Chondrocyte (in vitro differentiated cells): Measurements from ENCODE around the gene NR2C2. TPM values are rescaled to one million over a fixed set of nuclear protein-coding genes. Genes with fewer than 3 reads are reported as not detected.
A peak's percentile ranks its signal among the peaks of the same experiment; 100 is the strongest.

ENCODE experiments used
- DNase-seq: peaks from one replicate; pipeline ENCODE4 v3.0.0; 2021; ENCODE audit warnings: mixed read lengths, low spot score
- H3K27ac Mint-ChIP-seq: one replicate; pipeline ENCODE4 v1.8.0; 2021; ENCODE audit warnings: mild to moderate bottlenecking, moderate library complexity, mixed read lengths; ENCODE audit not compliant: unreplicated experiment
- H3K27me3 Mint-ChIP-seq: 2 replicates; pipeline ENCODE4 v1.8.0; 2021; ENCODE audit warnings: low read depth, mixed read lengths
- H3K36me3 Mint-ChIP-seq: 2 replicates; pipeline ENCODE4 v1.8.0; 2021; ENCODE audit warnings: low read depth, mixed read lengths
- H3K4me1 Mint-ChIP-seq: 2 replicates; pipeline ENCODE4 v1.8.0; 2021; ENCODE audit warnings: low read depth, mild to moderate bottlenecking, mixed read lengths
- H3K4me3 Mint-ChIP-seq: one replicate; pipeline ENCODE4 v1.8.0; 2021; ENCODE audit warnings: mild to moderate bottlenecking, moderate library complexity, mixed read lengths; ENCODE audit not compliant: unreplicated experiment
- H3K9me3 Mint-ChIP-seq: 2 replicates; pipeline ENCODE4 v1.8.0; 2021; ENCODE audit warnings: low read depth, mixed read lengths
- total RNA-seq: library from RNA; stranded (reverse); gene quantifications from 3 replicates; pipeline ENCODE4 v1.2.1, GENCODE V29; 2021
- TF ChIP-seq, protein P1 (sequence below): fragments of 200-600 bp; sonication (generic); IDR thresholded peaks from 2 replicates; pipeline ENCODE4 v1.5.0; 2021; ENCODE audit warnings: antibody characterized with exemption, mild to moderate bottlenecking, moderate library complexity

NR2C2 gene
- total RNA-seq, 1 donor from 2014 or later: 42.5 TPM

DNA sequence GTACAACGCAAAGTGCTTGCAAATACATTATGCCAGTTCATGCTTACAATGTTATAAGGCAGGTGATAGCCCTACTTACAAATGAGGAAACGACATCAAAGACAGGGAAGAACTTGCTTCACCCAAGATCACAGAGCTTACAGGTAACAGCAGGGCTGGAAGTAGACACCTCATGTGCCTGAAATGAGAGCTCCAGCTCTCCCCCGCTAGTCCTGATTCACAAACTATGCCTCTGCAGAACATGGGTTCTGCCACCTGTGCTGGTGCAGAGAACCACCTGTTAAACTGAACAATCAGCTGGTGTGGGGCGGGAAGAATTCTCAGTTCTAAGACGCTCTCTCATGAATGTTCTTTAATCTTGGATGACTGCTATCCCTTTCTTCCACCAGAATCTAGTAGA, 144.2 kb downstream of the NR2C2 start:
- Mint-ChIP-seq H3K4me3 (no peak overlapping the region), H3K27ac (no peak overlapping the region), H3K36me3 (peaks cover 14% of the 10 kb centered on the region), H3K27me3 (no peaks in the 10 kb centered on the region), H3K4me1 (peaks cover 4% of the 10 kb centered on the region), H3K9me3 (no peaks in the 10 kb centered on the region)
- DNase-seq: no peak
- TF ChIP-seq, protein P1, sequence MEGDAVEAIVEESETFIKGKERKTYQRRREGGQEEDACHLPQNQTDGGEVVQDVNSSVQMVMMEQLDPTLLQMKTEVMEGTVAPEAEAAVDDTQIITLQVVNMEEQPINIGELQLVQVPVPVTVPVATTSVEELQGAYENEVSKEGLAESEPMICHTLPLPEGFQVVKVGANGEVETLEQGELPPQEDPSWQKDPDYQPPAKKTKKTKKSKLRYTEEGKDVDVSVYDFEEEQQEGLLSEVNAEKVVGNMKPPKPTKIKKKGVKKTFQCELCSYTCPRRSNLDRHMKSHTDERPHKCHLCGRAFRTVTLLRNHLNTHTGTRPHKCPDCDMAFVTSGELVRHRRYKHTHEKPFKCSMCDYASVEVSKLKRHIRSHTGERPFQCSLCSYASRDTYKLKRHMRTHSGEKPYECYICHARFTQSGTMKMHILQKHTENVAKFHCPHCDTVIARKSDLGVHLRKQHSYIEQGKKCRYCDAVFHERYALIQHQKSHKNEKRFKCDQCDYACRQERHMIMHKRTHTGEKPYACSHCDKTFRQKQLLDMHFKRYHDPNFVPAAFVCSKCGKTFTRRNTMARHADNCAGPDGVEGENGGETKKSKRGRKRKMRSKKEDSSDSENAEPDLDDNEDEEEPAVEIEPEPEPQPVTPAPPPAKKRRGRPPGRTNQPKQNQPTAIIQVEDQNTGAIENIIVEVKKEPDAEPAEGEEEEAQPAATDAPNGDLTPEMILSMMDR: no peak

DNA sequence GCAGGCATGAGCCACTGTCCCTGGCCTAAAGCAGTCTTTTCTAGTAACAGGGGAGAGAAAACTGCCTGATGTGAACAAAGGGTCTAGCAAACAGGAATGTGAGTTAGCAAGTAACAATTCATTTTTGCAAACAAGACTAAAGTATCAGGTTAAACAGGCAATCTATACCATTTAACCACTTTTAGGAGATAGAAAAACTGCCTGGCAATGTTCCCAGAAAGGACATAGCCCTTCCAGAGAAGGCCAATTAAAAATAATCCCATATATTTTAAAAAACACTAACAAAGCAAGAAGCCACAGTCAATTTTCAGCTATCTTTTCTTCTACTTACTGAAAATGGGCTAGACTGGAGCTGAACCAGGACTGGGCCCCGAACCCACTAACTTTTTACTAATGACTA, 145.3 kb downstream of the NR2C2 start:
- Mint-ChIP-seq H3K27me3 (no peaks in the 10 kb centered on the region), H3K4me3 (no peak overlapping the region), H3K4me1 (peaks cover 11% of the 10 kb centered on the region), H3K36me3 (peaks cover 14% of the 10 kb centered on the region), H3K9me3 (no peaks in the 10 kb centered on the region), H3K27ac (no peak overlapping the region)
- DNase-seq: no peak
- TF ChIP-seq, protein P1: no peak

DNA sequence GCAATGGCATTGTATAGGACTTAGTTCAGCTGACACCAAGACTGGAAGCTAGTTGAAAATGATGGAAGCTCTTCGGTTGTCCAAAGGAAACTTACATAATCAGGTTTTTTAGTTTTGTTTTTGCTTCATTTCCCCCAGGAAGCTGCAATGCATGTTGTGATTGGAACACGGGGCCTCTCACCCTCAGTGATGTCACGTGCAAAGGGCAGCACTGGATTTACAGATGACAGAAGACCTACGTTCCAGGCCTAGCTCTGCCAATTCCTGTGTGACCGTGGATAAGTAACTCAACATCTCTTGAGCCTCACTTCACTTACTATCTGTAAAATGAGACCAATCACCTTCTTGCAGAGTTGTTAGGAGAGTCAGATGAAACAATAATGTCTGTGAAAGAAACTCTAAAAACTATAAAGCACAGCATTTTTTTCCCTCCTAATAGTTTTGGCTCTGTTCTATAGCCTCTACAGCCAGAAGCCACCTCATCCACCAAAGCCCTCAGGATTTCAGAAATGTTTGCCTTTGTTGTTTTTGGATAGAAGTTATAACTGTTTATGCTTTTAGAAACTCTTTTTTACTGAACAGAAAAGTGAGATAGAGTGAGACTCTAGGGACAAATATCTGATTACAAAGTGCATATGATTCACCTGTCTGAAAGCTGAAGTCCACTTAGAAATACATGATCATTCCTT, 146.9 kb downstream of the NR2C2 start:
- H3K36me3 Mint-ChIP-seq: peaks cover 14% of the 10 kb centered on the region
- no peak overlapping the region for H3K27ac Mint-ChIP-seq
- no peaks in the 10 kb centered on the region for H3K27me3 Mint-ChIP-seq
- no peaks in the 10 kb centered on the region for H3K9me3 Mint-ChIP-seq
- no peak overlapping the region for H3K4me3 Mint-ChIP-seq
- peaks cover 22% of the 10 kb centered on the region for H3K4me1 Mint-ChIP-seq
- no peak for DNase-seq
- TF ChIP-seq, protein P1: no peak

DNA sequence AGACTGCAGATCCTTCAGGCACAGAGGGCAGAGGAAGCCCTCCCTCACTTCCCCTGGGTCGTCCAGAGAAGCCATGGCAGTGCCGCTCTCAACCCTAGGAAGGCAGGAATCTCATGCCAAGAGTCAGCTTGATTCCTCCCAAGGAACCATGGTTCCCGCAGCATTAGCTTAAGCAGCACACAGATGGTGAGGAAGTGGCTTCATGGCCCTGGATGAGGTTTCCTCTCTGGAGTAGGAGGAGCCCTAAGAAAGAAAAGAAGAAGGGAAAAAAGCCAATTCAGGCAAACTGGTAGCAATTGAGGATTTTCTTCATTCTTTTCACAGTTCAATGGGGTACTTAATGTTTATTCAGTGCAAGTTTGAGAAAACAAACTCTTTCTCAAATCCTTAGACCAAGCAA, 148.7 kb downstream of the NR2C2 start:
- H3K36me3 Mint-ChIP-seq: peaks cover 5% of the 10 kb centered on the region
- TF ChIP-seq, protein P1: no peak
- no peaks in the 10 kb centered on the region for H3K27me3 Mint-ChIP-seq
- peaks cover 28% of the 10 kb centered on the region for H3K4me1 Mint-ChIP-seq
- H3K27ac Mint-ChIP-seq: no peak overlapping the region
- no peak for DNase-seq
- H3K9me3 Mint-ChIP-seq: no peaks in the 10 kb centered on the region
- no peak overlapping the region for H3K4me3 Mint-ChIP-seq

DNA sequence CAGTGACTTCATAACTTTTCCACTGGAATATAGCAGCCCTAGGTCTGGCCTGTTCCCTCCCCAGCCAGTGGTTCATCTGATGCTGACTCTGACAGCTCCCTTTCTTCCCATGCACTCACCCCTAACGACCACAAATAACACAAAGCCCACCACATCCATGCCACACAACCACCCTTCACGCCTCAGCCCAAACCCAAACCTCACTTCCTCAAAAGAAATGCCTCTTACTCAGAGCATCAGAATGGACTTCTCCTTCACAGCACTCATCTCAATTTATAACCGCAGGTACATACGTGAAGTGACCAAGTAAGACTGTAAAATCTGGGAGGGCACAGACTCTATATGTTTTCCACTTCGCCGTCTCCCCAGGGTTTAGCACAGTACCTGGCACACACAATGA, 150.5 kb downstream of the NR2C2 start:
- TF ChIP-seq, protein P1: no peak
- DNase-seq: no peak
- peaks cover 5% of the 10 kb centered on the region for H3K36me3 Mint-ChIP-seq
- peak overlapping the region; percentile 93 for H3K4me3 Mint-ChIP-seq
- peaks cover 46% of the 10 kb centered on the region for H3K4me1 Mint-ChIP-seq
- no peaks in the 10 kb centered on the region for H3K9me3 Mint-ChIP-seq
- no peaks in the 10 kb centered on the region for H3K27me3 Mint-ChIP-seq
- H3K27ac Mint-ChIP-seq: peak overlapping the region; percentile 96

Other genes with a start within 250 kb of the NR2C2 start
- gene FGD5, start 128.6 kb upstream of the NR2C2 start, total RNA-seq: 0.22 to 0.46 TPM (median 0.28 TPM) in 3 replicates
- 29.5 to 35.7 TPM (median 29.8 TPM) in 3 replicates for gene MRPS25, start 117.7 kb downstream of the NR2C2 start, total RNA-seq
- 22.3 to 31.4 TPM (median 24.1 TPM) in 3 replicates for gene RBSN, start 151.6 kb downstream of the NR2C2 start, total RNA-seq